CD14-positive monocyte (primary cell): Measurements from ENCODE around the gene SPRED2. TPM values are rescaled to one million over a fixed set of nuclear protein-coding genes. Genes with fewer than 3 reads are reported as not detected.

Experiments
- DNase-seq, 3 donors: peaks; one replicate each; pipeline ENCODE4 v3.0.0-alpha.2; 2011 to 2022
- H2AFZ ChIP-seq: 2 replicates; pipeline ENCODE4 v1.6.0; 2012; ENCODE audit warnings: mild to moderate bottlenecking, low read depth, low read length, inconsistent platforms; ENCODE audit not compliant: insufficient read depth, poor library complexity, severe bottlenecking
- H3K27ac ChIP-seq, 2 donors: 1 replicate in 1 of 2; 2 replicates in 1 of 2; pipeline ENCODE4 v1.5.1; 2012 to 2013; ENCODE audit warnings: low read length in 2 of 2, control low read depth in 1 of 2, inconsistent platforms in 1 of 2, low read depth in 1 of 2, mild to moderate bottlenecking in 1 of 2
- H3K27me3 ChIP-seq, 2 donors: one replicate each; pipeline versions ENCODE4 v1.6.0 to v1.6.1; 2011 to 2013; ENCODE audit warnings: low read length in 2 of 2; ENCODE audit not compliant: control insufficient read depth in 2 of 2, insufficient read depth in 2 of 2
- H3K36me3 ChIP-seq, 2 donors: replicated peaks in 1 of 2; 1 replicate in 1 of 2; 2 replicates in 1 of 2; pipeline versions ENCODE4 v1.5.1 to v1.6.1; 2012 to 2013; ENCODE audit warnings: low read length in 2 of 2, control low read depth in 1 of 2, inconsistent platforms in 1 of 2, mild to moderate bottlenecking in 1 of 2; ENCODE audit not compliant: insufficient read depth in 2 of 2, control insufficient read depth in 1 of 2
- H3K4me1 ChIP-seq, 2 donors: 1 replicate in 1 of 2; 2 replicates in 1 of 2; pipeline versions ENCODE4 v1.5.1 to v1.6.1; 2012 to 2013; ENCODE audit warnings: low read length in 2 of 2, control low read depth in 1 of 2, inconsistent platforms in 1 of 2, mild to moderate bottlenecking in 1 of 2, moderate library complexity in 1 of 2; ENCODE audit not compliant: insufficient read depth in 2 of 2, control insufficient read depth in 1 of 2
- H3K4me2 ChIP-seq: replicated peaks from 2 replicates; pipeline ENCODE3; 2012; ENCODE audit warnings: low read length, moderate library complexity, mild to moderate bottlenecking; ENCODE audit not compliant: poor library complexity, severe bottlenecking; ENCODE audit errors: extremely low read depth
- H3K4me3 ChIP-seq, 3 experiments: fragments of 200-600 bp in 1 of 3; sonication (generic) in 1 of 3; replicated peaks in 1 of 3; 1 replicate in 2 of 3; 2 replicates in 1 of 3; pipeline ENCODE4 v1.5.1; 2011 to 2013; ENCODE audit warnings: low read length in 3 of 3, mild to moderate bottlenecking in 3 of 3, control low read depth in 2 of 3, low read depth in 2 of 3, inconsistent platforms in 1 of 3, moderate library complexity in 1 of 3
- H3K79me2 ChIP-seq: 2 replicates; pipeline ENCODE4 v1.6.0; 2012; ENCODE audit warnings: mild to moderate bottlenecking, control low read depth, inconsistent platforms, low read length, moderate library complexity; ENCODE audit not compliant: insufficient read depth
- H3K9ac ChIP-seq: 2 replicates; pipeline ENCODE4 v1.6.0; 2017; ENCODE audit warnings: low read length, mild to moderate bottlenecking; ENCODE audit not compliant: insufficient read depth, poor library complexity, severe bottlenecking
- H3K9me3 ChIP-seq, 2 donors: replicated peaks in 1 of 2; 1 replicate in 1 of 2; 2 replicates in 1 of 2; pipeline versions ENCODE4 v1.5.1 to v1.6.1; 2012 to 2013; ENCODE audit warnings: low read length in 2 of 2, control low read depth in 1 of 2; ENCODE audit not compliant: control insufficient read depth in 1 of 2, insufficient read depth in 1 of 2
- H4K20me1 ChIP-seq: 2 replicates; pipeline ENCODE4 v1.6.0; 2012; ENCODE audit warnings: mild to moderate bottlenecking, low read length, control low read depth, moderate library complexity; ENCODE audit not compliant: insufficient read depth
- H3K27ac Mint-ChIP-seq, 7 donors: one replicate each; pipeline ENCODE4 v1.8.0; 2020; ENCODE audit warnings: mild to moderate bottlenecking in 7 of 7, mixed read lengths in 7 of 7, moderate library complexity in 6 of 7, inconsistent platforms in 2 of 7
- H3K27me3 Mint-ChIP-seq, 3 donors: one replicate each; pipeline ENCODE4 v1.8.0; 2021 to 2022; ENCODE audit warnings: low read depth in 3 of 3, mild to moderate bottlenecking in 3 of 3, mixed read lengths in 3 of 3, moderate library complexity in 3 of 3, inconsistent platforms in 1 of 3
- H3K36me3 Mint-ChIP-seq, 2 donors: one replicate each; pipeline ENCODE4 v1.8.0; 2020; ENCODE audit warnings: mixed read lengths in 2 of 2, inconsistent platforms in 1 of 2, mild to moderate bottlenecking in 1 of 2
- H3K4me1 Mint-ChIP-seq: one replicate; pipeline ENCODE4 v1.8.0; 2020; ENCODE audit warnings: mild to moderate bottlenecking, mixed read lengths
- H3K4me3 Mint-ChIP-seq, 2 donors: one replicate each; pipeline ENCODE4 v1.8.0; 2020; ENCODE audit warnings: mild to moderate bottlenecking in 2 of 2, mixed read lengths in 2 of 2, moderate library complexity in 1 of 2
- H3K9me3 Mint-ChIP-seq, 7 donors: one replicate each; pipeline ENCODE4 v1.8.0; 2020 to 2022; ENCODE audit warnings: mixed read lengths in 7 of 7, mild to moderate bottlenecking in 6 of 7, moderate library complexity in 6 of 7, inconsistent platforms in 2 of 7
- CTCF ChIP-seq: fragments of 200-600 bp; IDR thresholded peaks from one replicate; pipeline ENCODE4 v1.8.0; 2022; ENCODE audit warnings: antibody characterized with exemption, mild to moderate bottlenecking
- WGBS: methylation state at CpG from one replicate; pipeline ENCODE4 v1.1.5; 2013; ENCODE audit warnings: missing lambda C conversion rate; ENCODE audit not compliant: insufficient coverage; 5-methylcytosine and 5-hydroxymethylcytosine counted together
- intact Hi-C, 2 donors: fragments of 100-400 bp; cut with micrococcal nuclease; formaldehyde crosslinking; loops; one replicate each; pipeline versions ENCODE4 v1.15.0 to v1.15.1; 2023
- polyA plus RNA-seq, 3 donors: library from polyadenylated mRNA; depleted of rRNA in 1 of 3; unstranded in 2 of 3; stranded (reverse) in 1 of 3; fragments of 300-500 nt in 2 of 3; fragments of >200 nt in 1 of 3; fragmentation: Illumina TruSeq in 2 of 3; gene quantifications; 1 replicate in 2 of 3; 2 replicates in 1 of 3; pipeline ENCODE4 v1.2.3, GENCODE V29; 2012 to 2021

SPRED2 gene
- polyA plus RNA-seq, 3 donors = 0.20 to 2.0 (median 0.33) TPM

DNA sequence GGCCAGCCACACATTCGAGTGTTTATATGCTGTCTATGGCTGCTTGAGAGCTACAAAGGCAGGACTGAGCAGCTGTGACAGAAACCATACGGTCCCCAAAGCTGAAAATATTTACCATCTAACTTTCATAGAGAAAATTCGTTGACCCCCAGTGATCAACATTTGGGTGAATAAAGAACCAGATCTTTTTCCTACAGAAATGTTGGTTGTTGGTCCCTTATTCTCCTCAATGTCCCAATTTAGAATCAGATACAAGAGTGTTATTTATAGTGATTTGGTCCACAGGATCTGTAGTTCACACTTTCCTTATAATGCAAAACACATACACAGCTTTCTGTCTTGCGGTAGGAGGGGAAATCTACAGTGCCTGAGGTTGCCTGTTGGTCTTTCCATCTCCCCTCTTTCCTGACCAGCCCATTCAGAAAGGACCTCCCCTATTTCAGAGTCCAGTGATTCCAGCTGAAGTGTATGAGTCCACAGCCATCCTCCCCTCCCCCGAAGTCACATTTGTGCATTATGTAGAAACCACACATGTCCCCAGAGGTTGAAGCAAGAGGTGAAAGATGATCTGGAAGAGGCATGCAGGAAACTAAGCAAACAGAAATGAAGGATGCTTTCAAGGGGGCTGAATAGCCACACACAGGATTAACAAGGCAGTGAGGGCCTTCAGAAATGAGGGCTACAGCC lies 61.9 kb downstream of the SPRED2 start:
- Histone ChIP-seq H3K4me2 (no peak overlapping the region), H3K36me3 (no peaks in the 10 kb centered on the region), H3K4me1 (peaks cover 36 to 46% of the 10 kb centered on the region in 2 donors), H3K79me2 (peaks cover 3% of the 10 kb centered on the region), H2AFZ (no peak overlapping the region), H3K27me3 (no peaks in the 10 kb centered on the region), H3K4me3 (no peak overlapping the region), H3K27ac (no peak overlapping the region), H3K9me3 (no peaks in the 10 kb centered on the region), H3K9ac (no peak overlapping the region), H4K20me1 (no peaks in the 10 kb centered on the region)
- no peak for TF ChIP-seq CTCF
- H3K36me3 Mint-ChIP-seq = peaks cover 0 to 9% of the 10 kb centered on the region in 2 donors
- peaks cover 0 to 2% (median 0%) of the 10 kb centered on the region in 3 donors for H3K27me3 Mint-ChIP-seq
- no peak for DNase-seq
- peaks cover 43% of the 10 kb centered on the region for H3K4me1 Mint-ChIP-seq
- no peak overlapping the region for H3K4me3 Mint-ChIP-seq
- H3K27ac Mint-ChIP-seq = peak overlapping the region in 2 of 7 donors; percentile 7 to 14
- whole genome bisulfite sequencing = no CpG with 5 or more reads among the region's 5 CpGs
- intact Hi-C loops = no loop called here
- no peaks in the 10 kb centered on the region for H3K9me3 Mint-ChIP-seq

- H3K4me1 ChIP-seq = peaks cover 39 to 51% of the 10 kb centered on the region in 2 donors
- H3K4me3 ChIP-seq = no peak overlapping the region
- H3K4me1 Mint-ChIP-seq = peaks cover 48% of the 10 kb centered on the region
- no peaks in the 10 kb centered on the region for H3K9me3 ChIP-seq
- H3K9me3 Mint-ChIP-seq = no peaks in the 10 kb centered on the region
- H3K27me3 Mint-ChIP-seq = peaks cover 0 to 2% (median 0%) of the 10 kb centered on the region in 3 donors
- no peak overlapping the region for H3K9ac ChIP-seq
- no peak overlapping the region for H2AFZ ChIP-seq
- H3K4me2 ChIP-seq = no peak overlapping the region
- H3K27ac Mint-ChIP-seq = no peak overlapping the region
- H4K20me1 ChIP-seq = no peaks in the 10 kb centered on the region
- no peaks in the 10 kb centered on the region for H3K36me3 ChIP-seq
- no peak overlapping the region for H3K27ac ChIP-seq
- no peak for TF ChIP-seq CTCF
- H3K27me3 ChIP-seq = no peaks in the 10 kb centered on the region
- WGBS = no CpG with 5 or more reads among the region's 4 CpGs
- intact Hi-C loops = loop anchor here (5.0 to 10.0 kb wide), 3 partner anchors 62 to 143 kb away; partner anchors contain the start of genes SPRED2 (in 2 of the 2) and ACTR2 (in 1 of the 2)
- H3K36me3 Mint-ChIP-seq = peaks cover 0 to 12% of the 10 kb centered on the region in 2 donors
- peaks cover 3% of the 10 kb centered on the region for H3K79me2 ChIP-seq
- no peak overlapping the region for H3K4me3 Mint-ChIP-seq
- DNase-seq = no peak
These were observed 62.4 kb downstream of the SPRED2 start for GRCh38 chr2:65369980-65370379.
